PFSK-1 (cell line): ENCODE results near the gene CD274.

Source experiments
- POLR2AphosphoS5 ChIP-seq: IDR thresholded peaks from 2 replicates; pipeline ENCODE4 v1.6.1; 2012; ENCODE audit warnings: low read depth, mild to moderate bottlenecking, control low read depth, low read length, moderate library complexity
- REST ChIP-seq, 2 experiments: IDR thresholded peaks; 2 replicates each; pipeline versions ENCODE4 v1.6.1 to v1.8.0; 2011 to 2012; ENCODE audit warnings: low read depth in 2 of 2, low read length in 2 of 2, control low read depth in 1 of 2, inconsistent platforms in 1 of 2, mild to moderate bottlenecking in 1 of 2, moderate library complexity in 1 of 2; ENCODE audit not compliant: insufficient read depth in 1 of 2
- SIN3A ChIP-seq: IDR thresholded peaks from 2 replicates; pipeline ENCODE4 v1.6.1; 2012; ENCODE audit warnings: mild to moderate bottlenecking, low read length, moderate library complexity, borderline replicate concordance; ENCODE audit not compliant: insufficient read depth
- TAF1 ChIP-seq: IDR thresholded peaks from 2 replicates; pipeline ENCODE4 v1.6.1; 2012; ENCODE audit warnings: low read length, control low read depth, borderline replicate concordance; ENCODE audit not compliant: insufficient read depth

GRCh38 chr9:5408596-5408995, 41.7 kb upstream of the CD274 start:
- TF ChIP-seq TAF1 (no peak), POLR2AphosphoS5 (no peak), REST (IDR thresholded peaks at IDR 0.05; ENCODE audit: insufficient read depth in 1 of 2, low read depth in 2 of 2, low read length in 2 of 2) (no peak), SIN3A (no peak)
